NT2/D1 (cell line): ENCODE measurements around the gene AGO3.

Source experiments
- SUZ12 ChIP-seq: IDR thresholded peaks from 2 replicates; pipeline ENCODE4 v1.6.1; 2011; ENCODE audit not compliant: insufficient read length, insufficient read depth; ENCODE audit errors: extremely low read depth
- YY1 ChIP-seq: IDR thresholded peaks from 2 replicates; pipeline ENCODE4 v1.6.1; 2011; ENCODE audit not compliant: insufficient read length, insufficient read depth
- ZNF274 ChIP-seq: IDR thresholded peaks from 2 replicates; pipeline ENCODE4 v1.6.1; 2011; ENCODE audit warnings: mild to moderate bottlenecking, low read depth, low read length

- TF ChIP-seq YY1 (no peak), ZNF274 (no peak), SUZ12 (no peak)
Observed at GRCh38 chr1:35899941-35900340, 31.0 kb upstream of the AGO3 start.
